Naive B cell (primary cell): ENCODE data around the gene AMMECR1. TPM values are rescaled to one million over a fixed set of nuclear protein-coding genes. Genes with fewer than 3 reads are reported as not detected.
A peak's percentile ranks its signal among the peaks of the same experiment; 100 is the strongest.
"Not testable (repeated sequence)": the region's sequence is repeated elsewhere in the genome, so short reads cannot be mapped to it uniquely, and the experiment has no call there.

ENCODE experiments used
- ATAC-seq, 2 donors: fragments of 150-1000 bp; cut with Tn5 transposase; 2 replicates each; pipeline ENCODE4 v1.10.0; 2021; ENCODE audit warnings: low read depth in 2 of 2, mild to moderate bottlenecking in 2 of 2, moderate library complexity in 2 of 2
- DNase-seq: peaks from one replicate; pipeline ENCODE4 v3.0.0; 2022
- H3K27ac Mint-ChIP-seq, 6 donors: one replicate each; pipeline ENCODE4 v1.8.0; 2020 to 2022; ENCODE audit warnings: mild to moderate bottlenecking in 6 of 6, mixed read lengths in 6 of 6, moderate library complexity in 5 of 6, inconsistent platforms in 2 of 6
- H3K27me3 Mint-ChIP-seq, 3 donors: one replicate each; pipeline ENCODE4 v1.8.0; 2021 to 2022; ENCODE audit warnings: mixed read lengths in 3 of 3, mild to moderate bottlenecking in 1 of 3
- H3K36me3 Mint-ChIP-seq, 2 donors: one replicate each; pipeline ENCODE4 v1.8.0; 2020 to 2022; ENCODE audit warnings: mixed read lengths in 2 of 2, inconsistent platforms in 1 of 2, mild to moderate bottlenecking in 1 of 2
- H3K4me1 Mint-ChIP-seq, 3 donors: one replicate each; pipeline ENCODE4 v1.8.0; 2020 to 2022; ENCODE audit warnings: mixed read lengths in 3 of 3, inconsistent platforms in 1 of 3, mild to moderate bottlenecking in 1 of 3, moderate library complexity in 1 of 3
- H3K4me3 Mint-ChIP-seq, 8 donors: one replicate each; pipeline ENCODE4 v1.8.0; 2020 to 2022; ENCODE audit warnings: mild to moderate bottlenecking in 8 of 8, mixed read lengths in 8 of 8, moderate library complexity in 8 of 8, inconsistent platforms in 2 of 8
- H3K9me3 Mint-ChIP-seq, 7 donors: one replicate each; pipeline ENCODE4 v1.8.0; 2020 to 2022; ENCODE audit warnings: mixed read lengths in 7 of 7, mild to moderate bottlenecking in 5 of 7, inconsistent platforms in 2 of 7, moderate library complexity in 1 of 7
- polyA plus RNA-seq, 6 donors: library from polyadenylated mRNA; unstranded; fragments of 300-500 nt; fragmentation: Illumina TruSeq; gene quantifications; one replicate each; pipeline ENCODE4 v1.2.3, GENCODE V29; 2021; ENCODE audit warnings: low read depth in 6 of 6

AMMECR1 gene
- 10 to 100 TPM in 1 of 6 donors, 1 to 10 TPM in 5; 4.4 to 11.4 (median 8.2) TPM for polyA plus RNA-seq

GRCh38 chrX:110317820-110318663 is at the start of gene AMMECR1:
Gene AMMECR1, minus strand, starts transcription at chrX:110318085. Its CDS starts 14 bp downstream, at chrX:110318071.
- Mint-ChIP-seq H3K9me3 (peaks cover 0 to 3% (median 0%) of the 10 kb centered on the region in 7 donors), H3K36me3 (no peaks in the 10 kb centered on the region), H3K4me3 (peak within 1 kb of the TSS; percentile 83 to 98 (median 95)), H3K4me1 (peaks cover 0 to 23% (median 5%) of the 10 kb centered on the region in 3 donors), H3K27ac (peak within 1 kb of the TSS; percentile 92 to 99 (median 98)), H3K27me3 (no peaks in the 10 kb centered on the region)
- peak; percentile 83 for DNase-seq
- ATAC-seq, result peak; percentile 81 to 82

- no peak overlapping the region for H3K4me3 Mint-ChIP-seq
- H3K9me3 Mint-ChIP-seq, result peaks cover 0 to 3% (median 0%) of the 10 kb centered on the region in 7 donors
- DNase-seq (no peak), ATAC-seq (no peak)
- no peaks in the 10 kb centered on the region for H3K4me1 Mint-ChIP-seq
- no peaks in the 10 kb centered on the region for H3K36me3 Mint-ChIP-seq
- peaks cover 0 to 11% (median 0%) of the 10 kb centered on the region in 3 donors for H3K27me3 Mint-ChIP-seq
- peak overlapping the region in 1 of 6 donors; percentile 4 for H3K27ac Mint-ChIP-seq
Observed at GRCh38 chrX:110363244-110363643, 45.4 kb upstream of the AMMECR1 start.

GRCh38 chrX:110359273-110359672 is 41.4 kb upstream of the AMMECR1 start:
- Mint-ChIP-seq H3K27me3 (no peaks in the 10 kb centered on the region), H3K4me1 (no peaks in the 10 kb centered on the region), H3K36me3 (no peaks in the 10 kb centered on the region), H3K9me3 (peaks cover 0 to 4% (median 0%) of the 10 kb centered on the region in 7 donors), H3K27ac (no peak overlapping the region), H3K4me3 (no peak overlapping the region)
- ATAC-seq (no peak), DNase-seq (no peak)

GRCh38 chrX:110358548-110358947 is 40.7 kb upstream of the AMMECR1 start, which contains the start of gene RTL9:
Gene RTL9, plus strand, starts transcription at chrX:110358848. Its CDS starts 91,770 bp downstream, at chrX:110450618.
- no peak within 1 kb of the TSS for H3K4me3 Mint-ChIP-seq
- ATAC-seq, result no peak

GRCh38 chrX:110346681-110347080 is 28.8 kb upstream of the AMMECR1 start:
- ATAC-seq, result no peak
- Mint-ChIP-seq H3K4me1 (no peaks in the 10 kb centered on the region), H3K27me3 (no peaks in the 10 kb centered on the region), H3K27ac (no peak overlapping the region), H3K9me3 (peaks cover 0 to 2% (median 0%) of the 10 kb centered on the region in 7 donors), H3K36me3 (no peaks in the 10 kb centered on the region), H3K4me3 (no peak overlapping the region)
- no peak for DNase-seq

More at GRCh38 chrX:110358548-110358947, 40.7 kb upstream of the AMMECR1 start, which contains the start of gene RTL9:
- H3K9me3 Mint-ChIP-seq, result peaks cover 0 to 4% (median 0%) of the 10 kb centered on the region in 7 donors
- no peaks in the 10 kb centered on the region for H3K4me1 Mint-ChIP-seq
- no peak for DNase-seq
- H3K27me3 Mint-ChIP-seq, result no peaks in the 10 kb centered on the region
- H3K27ac Mint-ChIP-seq, result no peak within 1 kb of the TSS
- H3K36me3 Mint-ChIP-seq, result no peaks in the 10 kb centered on the region

- DNase-seq, result no peak
- no peaks in the 10 kb centered on the region for H3K4me1 Mint-ChIP-seq
- H3K36me3 Mint-ChIP-seq, result no peaks in the 10 kb centered on the region
- no peak overlapping the region for H3K27ac Mint-ChIP-seq
- H3K9me3 Mint-ChIP-seq, result peaks cover 0 to 2% (median 0%) of the 10 kb centered on the region in 7 donors
- no peak overlapping the region for H3K4me3 Mint-ChIP-seq
- no peaks in the 10 kb centered on the region for H3K27me3 Mint-ChIP-seq
- ATAC-seq, result no peak
Observed at GRCh38 chrX:110341189-110342035, 23.5 kb upstream of the AMMECR1 start.

- H3K27me3 Mint-ChIP-seq, result no peaks in the 10 kb centered on the region
- peaks cover 0 to 2% (median 0%) of the 10 kb centered on the region in 7 donors for H3K9me3 Mint-ChIP-seq
- H3K27ac Mint-ChIP-seq, result no peak overlapping the region
- ATAC-seq (no peak), DNase-seq (no peak)
- H3K4me1 Mint-ChIP-seq, result no peaks in the 10 kb centered on the region
- H3K4me3 Mint-ChIP-seq, result no peak overlapping the region
- H3K36me3 Mint-ChIP-seq, result no peaks in the 10 kb centered on the region
Observed at GRCh38 chrX:110338935-110339334, 21.1 kb upstream of the AMMECR1 start.

GRCh38 chrX:110333458-110333857 is 15.6 kb upstream of the AMMECR1 start:
- H3K27ac Mint-ChIP-seq, H3K27me3 Mint-ChIP-seq, H3K4me3 Mint-ChIP-seq, ATAC-seq, H3K4me1 Mint-ChIP-seq, H3K9me3 Mint-ChIP-seq, DNase-seq, H3K36me3 Mint-ChIP-seq: not testable (repeated sequence)

- no peak for ATAC-seq
Observed at GRCh38 chrX:110331444-110332030, 13.7 kb upstream of the AMMECR1 start.

GRCh38 chrX:110328613-110329012 is 10.7 kb upstream of the AMMECR1 start:
- DNase-seq, H3K27me3 Mint-ChIP-seq, H3K9me3 Mint-ChIP-seq, ATAC-seq, H3K4me3 Mint-ChIP-seq, H3K4me1 Mint-ChIP-seq, H3K36me3 Mint-ChIP-seq, H3K27ac Mint-ChIP-seq: not testable (repeated sequence)

More at GRCh38 chrX:110331444-110332030, 13.7 kb upstream of the AMMECR1 start:
- H3K4me3 Mint-ChIP-seq, result no peak overlapping the region
- H3K36me3 Mint-ChIP-seq, result no peaks in the 10 kb centered on the region
- H3K9me3 Mint-ChIP-seq, result peaks cover 0 to 3% (median 0%) of the 10 kb centered on the region in 7 donors
- no peak for DNase-seq
- no peaks in the 10 kb centered on the region for H3K27me3 Mint-ChIP-seq
- no peak overlapping the region for H3K27ac Mint-ChIP-seq
- H3K4me1 Mint-ChIP-seq, result no peaks in the 10 kb centered on the region

GRCh38 chrX:110327336-110327735 is 9.5 kb upstream of the AMMECR1 start:
- DNase-seq (no peak), ATAC-seq (no peak)
- Mint-ChIP-seq H3K27ac (no peak overlapping the region), H3K36me3 (no peaks in the 10 kb centered on the region), H3K27me3 (no peaks in the 10 kb centered on the region), H3K9me3 (peaks cover 0 to 1% (median 0%) of the 10 kb centered on the region in 7 donors), H3K4me3 (no peak overlapping the region), H3K4me1 (no peaks in the 10 kb centered on the region)

GRCh38 chrX:110326712-110327111 is 8.8 kb upstream of the AMMECR1 start:
- no peak overlapping the region for H3K4me3 Mint-ChIP-seq
- peaks cover 0 to 1% (median 0%) of the 10 kb centered on the region in 7 donors for H3K9me3 Mint-ChIP-seq
- no peaks in the 10 kb centered on the region for H3K36me3 Mint-ChIP-seq
- no peaks in the 10 kb centered on the region for H3K27me3 Mint-ChIP-seq
- H3K27ac Mint-ChIP-seq, result no peak overlapping the region
- no peak for ATAC-seq
- peaks cover 0 to 5% (median 4%) of the 10 kb centered on the region in 3 donors for H3K4me1 Mint-ChIP-seq
- no peak for DNase-seq

GRCh38 chrX:110322603-110323002 is 4.7 kb upstream of the AMMECR1 start:
- DNase-seq, result no peak
- no peak for ATAC-seq
- Mint-ChIP-seq H3K27ac (no peak overlapping the region), H3K4me1 (peaks cover 0 to 17% (median 5%) of the 10 kb centered on the region in 3 donors), H3K27me3 (no peaks in the 10 kb centered on the region), H3K4me3 (no peak overlapping the region), H3K36me3 (no peaks in the 10 kb centered on the region), H3K9me3 (peaks cover 0 to 3% (median 0%) of the 10 kb centered on the region in 7 donors)
